Progenitor cell of endocrine pancreas (in vitro differentiated cells): Measurements from ENCODE around the gene PCDH15. TPM values are rescaled to one million over a fixed set of nuclear protein-coding genes. Genes with fewer than 3 reads are reported as not detected.

Experiments
- DNase-seq: peaks from one replicate; pipeline ENCODE4 v3.0.0; 2021; ENCODE audit warnings: low spot score; ENCODE audit not compliant: unreplicated experiment
- H3K27ac Mint-ChIP-seq: 2 replicates; pipeline ENCODE4 v1.8.0; 2021; ENCODE audit warnings: mild to moderate bottlenecking, moderate library complexity, mixed read lengths
- H3K27me3 Mint-ChIP-seq: 2 replicates; pipeline ENCODE4 v1.8.0; 2021; ENCODE audit warnings: mixed read lengths
- H3K36me3 Mint-ChIP-seq: 2 replicates; pipeline ENCODE4 v1.8.0; 2022; ENCODE audit warnings: mixed read lengths; ENCODE audit not compliant: insufficient read depth
- H3K4me1 Mint-ChIP-seq: 2 replicates; pipeline ENCODE4 v1.8.0; 2021; ENCODE audit warnings: low read depth, mixed read lengths
- H3K4me3 Mint-ChIP-seq: 2 replicates; pipeline ENCODE4 v1.8.0; 2021; ENCODE audit warnings: low read depth, mild to moderate bottlenecking, moderate library complexity, mixed read lengths
- H3K9me3 Mint-ChIP-seq: 2 replicates; pipeline ENCODE4 v1.8.0; 2021; ENCODE audit warnings: low read depth, mixed read lengths
- CTCF ChIP-seq: fragments of 200-600 bp; sonication (generic); IDR thresholded peaks from one replicate; pipeline ENCODE4 v1.5.0; 2021; ENCODE audit warnings: antibody characterized with exemption, mild to moderate bottlenecking; ENCODE audit not compliant: unreplicated experiment
- total RNA-seq: library from RNA; stranded (reverse); gene quantifications from 2 replicates; pipeline ENCODE4 v1.2.1, GENCODE V29; 2021

Gene PCDH15
- total RNA-seq, 1 donor from 2014 or later = 0.14 TPM

GRCh38 chr10:54131833-54132232 lies 669.2 kb downstream of the PCDH15 start:
- H3K9me3 Mint-ChIP-seq = peaks cover 11% of the 10 kb centered on the region
- H3K4me3 Mint-ChIP-seq = no peak overlapping the region
- H3K36me3 Mint-ChIP-seq = no peaks in the 10 kb centered on the region
- no peak for DNase-seq
- TF ChIP-seq CTCF = no peak
- no peaks in the 10 kb centered on the region for H3K4me1 Mint-ChIP-seq
- no peak overlapping the region for H3K27ac Mint-ChIP-seq
- no peaks in the 10 kb centered on the region for H3K27me3 Mint-ChIP-seq

DNA sequence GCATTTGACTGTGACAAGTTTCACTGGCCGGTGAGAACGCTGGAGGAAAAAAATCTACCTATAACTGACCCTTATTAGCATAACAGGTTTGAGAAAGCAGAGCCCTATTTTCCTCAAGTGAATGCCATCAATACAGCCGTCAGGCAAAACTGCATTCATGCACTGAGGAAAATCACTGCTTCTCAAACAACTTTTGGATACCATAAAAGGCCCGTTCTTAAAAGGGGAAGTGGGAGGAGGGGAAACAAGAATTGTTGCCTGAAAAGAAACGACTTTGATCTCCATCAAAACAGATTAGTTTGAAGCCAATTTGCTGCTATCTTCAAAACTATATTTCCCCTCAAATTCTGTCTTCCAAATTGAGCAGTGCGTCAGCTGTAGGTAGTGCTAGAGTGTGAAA lies 670.6 kb downstream of the PCDH15 start:
- DNase-seq = no peak
- Mint-ChIP-seq H3K27me3 (no peaks in the 10 kb centered on the region), H3K4me3 (no peak overlapping the region), H3K9me3 (peaks cover under 1% of the 10 kb centered on the region), H3K36me3 (no peaks in the 10 kb centered on the region), H3K27ac (no peak overlapping the region), H3K4me1 (no peaks in the 10 kb centered on the region)
- TF ChIP-seq CTCF = no peak

GRCh38 chr10:54125098-54125747 lies 675.8 kb downstream of the PCDH15 start:
- H3K36me3 Mint-ChIP-seq = no peaks in the 10 kb centered on the region
- H3K4me1 Mint-ChIP-seq = no peaks in the 10 kb centered on the region
- no peak for TF ChIP-seq CTCF
- H3K4me3 Mint-ChIP-seq = no peak overlapping the region
- H3K9me3 Mint-ChIP-seq = peaks cover 3% of the 10 kb centered on the region
- DNase-seq = no peak
- H3K27ac Mint-ChIP-seq = no peak overlapping the region
- no peaks in the 10 kb centered on the region for H3K27me3 Mint-ChIP-seq

DNA sequence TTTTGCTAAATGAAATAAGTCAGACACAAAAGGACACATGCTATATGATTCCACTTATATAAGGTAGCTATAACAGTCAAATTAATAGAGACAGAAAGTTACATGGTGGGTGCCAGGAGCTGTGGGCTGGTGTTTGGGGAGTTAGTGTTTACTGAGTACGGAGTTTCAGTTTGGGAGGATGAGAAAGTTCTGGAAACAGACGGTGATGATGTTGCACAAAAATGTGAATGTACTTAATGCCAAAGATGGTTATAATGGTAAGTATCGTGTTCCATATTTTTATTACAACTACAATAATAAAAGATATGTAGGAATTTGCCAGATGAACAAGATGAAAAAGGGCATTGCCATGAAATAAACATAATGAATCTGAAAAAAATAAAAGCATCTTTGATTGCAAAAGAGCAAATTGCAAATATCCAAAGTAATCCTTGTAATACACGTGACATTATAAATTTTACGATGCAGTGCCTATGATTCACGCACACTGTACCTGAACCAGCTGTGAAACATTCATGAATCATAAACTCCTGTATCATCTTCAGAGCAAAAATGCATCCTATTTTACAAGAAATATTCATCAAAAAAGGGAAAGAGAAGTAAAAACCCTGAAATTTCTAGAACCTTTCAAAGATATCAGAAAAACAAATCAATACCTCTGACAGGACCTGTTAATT lies 676.7 kb downstream of the PCDH15 start:
- no peak for DNase-seq
- H3K36me3 Mint-ChIP-seq = no peaks in the 10 kb centered on the region
- H3K9me3 Mint-ChIP-seq = peaks cover 3% of the 10 kb centered on the region
- no peak overlapping the region for H3K27ac Mint-ChIP-seq
- no peak overlapping the region for H3K4me3 Mint-ChIP-seq
- no peak for TF ChIP-seq CTCF
- H3K4me1 Mint-ChIP-seq = no peaks in the 10 kb centered on the region
- H3K27me3 Mint-ChIP-seq = no peaks in the 10 kb centered on the region

DNA sequence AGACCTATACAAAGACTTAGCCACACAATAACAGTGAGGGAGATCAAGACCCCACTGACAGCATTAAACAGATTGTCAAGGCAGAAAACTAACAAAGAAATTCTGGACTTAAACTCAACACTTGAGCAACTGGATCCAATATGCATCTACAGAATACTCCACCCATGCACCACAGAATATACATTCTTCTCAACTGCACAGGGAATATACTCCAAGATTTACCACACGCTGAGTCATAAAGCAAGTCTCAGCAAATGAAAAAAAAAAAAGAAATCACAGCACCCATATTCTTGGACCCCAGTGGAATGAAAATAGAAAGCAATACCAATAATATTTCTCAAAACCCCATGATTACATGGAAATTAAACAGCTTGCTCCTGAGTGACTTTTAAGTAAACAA lies 680.2 kb downstream of the PCDH15 start:
- Mint-ChIP-seq H3K27me3 (no peaks in the 10 kb centered on the region), H3K9me3 (peaks cover 3% of the 10 kb centered on the region), H3K4me1 (no peaks in the 10 kb centered on the region), H3K27ac (no peak overlapping the region), H3K4me3 (no peak overlapping the region), H3K36me3 (no peaks in the 10 kb centered on the region)
- DNase-seq = no peak
- TF ChIP-seq CTCF = no peak
